Loucy (cell line): ENCODE results near the gene NRXN3.

ENCODE experiments used
- H2AFZ ChIP-seq: fragments of 200-600 bp; sonication (generic); 2 replicates; pipeline ENCODE4 v1.6.0; 2016; ENCODE audit warnings: antibody characterized with exemption, mild to moderate bottlenecking, low read length, moderate library complexity
- H3F3A ChIP-seq: fragments of 200-600 bp; 2 replicates; pipeline ENCODE4 v1.6.0; 2016; ENCODE audit warnings: antibody characterized with exemption, low read depth, mild to moderate bottlenecking
- H3K27me3 ChIP-seq: fragments of 200-600 bp; sonication (generic); 2 replicates; pipeline ENCODE4 v1.6.1; 2014; ENCODE audit warnings: low read length, mild to moderate bottlenecking; ENCODE audit not compliant: insufficient read depth, poor library complexity, severe bottlenecking
- H3K36me3 ChIP-seq: fragments of 200-600 bp; sonication (generic); 2 replicates; pipeline ENCODE4 v1.6.1; 2016; ENCODE audit warnings: low read length; ENCODE audit not compliant: insufficient read depth
- H3K4me1 ChIP-seq: fragments of 200-600 bp; sonication (generic); 2 replicates; pipeline ENCODE4 v1.5.1; 2014; ENCODE audit warnings: low read length, mild to moderate bottlenecking; ENCODE audit not compliant: insufficient read depth, poor library complexity, severe bottlenecking
- H3K4me2 ChIP-seq: fragments of 200-600 bp; sonication (generic); 2 replicates; pipeline ENCODE4 v1.6.0; 2014; ENCODE audit warnings: antibody characterized with exemption, low read length, low read depth, mild to moderate bottlenecking; ENCODE audit not compliant: poor library complexity, severe bottlenecking
- H3K4me3 ChIP-seq: fragments of 200-600 bp; sonication (generic); 2 replicates; pipeline ENCODE4 v1.5.1; 2014; ENCODE audit warnings: low read length, mild to moderate bottlenecking, mixed read lengths; ENCODE audit not compliant: poor library complexity, severe bottlenecking
- H3K79me2 ChIP-seq: fragments of 200-600 bp; sonication (generic); 2 replicates; pipeline ENCODE4 v1.6.1; 2014; ENCODE audit warnings: low read length; ENCODE audit not compliant: insufficient read depth
- H3K9ac ChIP-seq: fragments of 200-600 bp; sonication (generic); 2 replicates; pipeline ENCODE4 v1.6.0; 2014; ENCODE audit warnings: mild to moderate bottlenecking, low read depth, low read length, moderate library complexity; ENCODE audit not compliant: poor library complexity, severe bottlenecking
- H3K9me2 ChIP-seq: fragments of 200-600 bp; sonication (generic); replicated peaks from 2 replicates; pipeline ENCODE4 v1.6.1; 2016; ENCODE audit warnings: low read depth, low read length, mixed read lengths
- H3K9me3 ChIP-seq: fragments of 200-600 bp; sonication (generic); 2 replicates; pipeline ENCODE4 v1.6.1; 2014; ENCODE audit warnings: mild to moderate bottlenecking, antibody characterized with exemption, low read length, low read depth; ENCODE audit not compliant: insufficient read depth
- H4K20me1 ChIP-seq: fragments of 200-600 bp; sonication (generic); 2 replicates; pipeline ENCODE4 v1.6.0; 2014; ENCODE audit warnings: antibody characterized with exemption, low read length, mild to moderate bottlenecking; ENCODE audit not compliant: insufficient read depth, poor library complexity, severe bottlenecking
- CTCF ChIP-seq: fragments of 200-600 bp; sonication (generic); conservative IDR thresholded peaks from 2 replicates; pipeline ENCODE4 v1.5.1; 2014; ENCODE audit warnings: mild to moderate bottlenecking, antibody characterized with exemption, low read length
- EZH2phosphoT487 ChIP-seq: fragments of 200-600 bp; IDR thresholded peaks from 2 replicates; pipeline ENCODE4 v1.6.1; 2018; ENCODE audit warnings: antibody characterized with exemption, mild to moderate bottlenecking, moderate library complexity, borderline replicate concordance

The NRXN3 gene

GRCh38 chr14:79318371-79318770 is 1148.2 kb downstream of the NRXN3 start:
- Histone ChIP-seq H3K79me2 (no peaks in the 10 kb centered on the region), H3K9ac (no peak overlapping the region), H3K36me3 (no peaks in the 10 kb centered on the region), H3K4me1 (no peaks in the 10 kb centered on the region), H2AFZ (no peak overlapping the region), H3K4me2 (no peak overlapping the region), H3K9me2 (no peaks in the 10 kb centered on the region), H3K9me3 (no peaks in the 10 kb centered on the region), H4K20me1 (no peaks in the 10 kb centered on the region), H3K4me3 (no peak overlapping the region), H3F3A (no peaks in the 10 kb centered on the region), H3K27me3 (no peaks in the 10 kb centered on the region)
- TF ChIP-seq CTCF (no peak), EZH2phosphoT487 (no peak)

GRCh38 chr14:79320561-79320960 is 1150.4 kb downstream of the NRXN3 start:
- Histone ChIP-seq H3K4me2 (no peak overlapping the region), H3K9me2 (no peaks in the 10 kb centered on the region), H3F3A (no peaks in the 10 kb centered on the region), H3K9me3 (no peaks in the 10 kb centered on the region), H3K79me2 (no peaks in the 10 kb centered on the region), H3K9ac (no peak overlapping the region), H2AFZ (no peak overlapping the region), H3K27me3 (no peaks in the 10 kb centered on the region), H3K36me3 (no peaks in the 10 kb centered on the region), H3K4me1 (no peaks in the 10 kb centered on the region), H3K4me3 (no peak overlapping the region), H4K20me1 (no peaks in the 10 kb centered on the region)
- TF ChIP-seq EZH2phosphoT487 (no peak), CTCF (no peak)

GRCh38 chr14:79321070-79321469 is 1150.9 kb downstream of the NRXN3 start:
- H3K36me3 ChIP-seq: no peaks in the 10 kb centered on the region
- TF ChIP-seq EZH2phosphoT487 (no peak), CTCF (no peak)
- no peaks in the 10 kb centered on the region for H3F3A ChIP-seq
- H3K79me2 ChIP-seq: no peaks in the 10 kb centered on the region
- H3K9ac ChIP-seq: no peak overlapping the region
- no peaks in the 10 kb centered on the region for H3K4me1 ChIP-seq
- H2AFZ ChIP-seq: no peak overlapping the region
- no peak overlapping the region for H3K4me2 ChIP-seq
- H3K27me3 ChIP-seq: no peaks in the 10 kb centered on the region
- no peaks in the 10 kb centered on the region for H4K20me1 ChIP-seq
- no peaks in the 10 kb centered on the region for H3K9me3 ChIP-seq
- no peaks in the 10 kb centered on the region for H3K9me2 ChIP-seq
- H3K4me3 ChIP-seq: no peak overlapping the region
